A375 (cell line): ENCODE data around the gene ATMIN. TPM values are rescaled to one million over a fixed set of nuclear protein-coding genes. Genes with fewer than 3 reads are reported as not detected.

Experiments used
- small RNA-seq: library from RNA; depleted of rRNA; stranded (forward); fragments of <200 nt; gene quantifications from one replicate; pipeline ENCODE3, GENCODE V24; 2014
- total RNA-seq: library from RNA; depleted of rRNA; stranded (reverse); fragments of >200 nt; shearing (Covaris generic); gene quantifications from 2 replicates; pipeline ENCODE4 v1.2.3, GENCODE V29; 2014; rRNA removed

The ATMIN gene
- 25.5 and 28.9 TPM in 2 replicates for total RNA-seq

GRCh38 chr16:81035398-81035974 lies at the start of gene ATMIN:
Gene ATMIN, plus strand, starts transcription at chr16:81035842. Its CDS starts 29 bp downstream, at chr16:81035871.

GRCh38 chr16:81006813-81007695 lies 28.6 kb upstream of the ATMIN start, which contains the start of the genes CENPN and CMC2:
Gene CENPN, plus strand, starts transcription at chr16:81007214. Its CDS starts 4,726 bp downstream, at chr16:81011940.
Gene CMC2, minus strand, starts transcription at chr16:81006885. Its CDS starts 9,491 bp downstream, at chr16:80997394.

DNA sequence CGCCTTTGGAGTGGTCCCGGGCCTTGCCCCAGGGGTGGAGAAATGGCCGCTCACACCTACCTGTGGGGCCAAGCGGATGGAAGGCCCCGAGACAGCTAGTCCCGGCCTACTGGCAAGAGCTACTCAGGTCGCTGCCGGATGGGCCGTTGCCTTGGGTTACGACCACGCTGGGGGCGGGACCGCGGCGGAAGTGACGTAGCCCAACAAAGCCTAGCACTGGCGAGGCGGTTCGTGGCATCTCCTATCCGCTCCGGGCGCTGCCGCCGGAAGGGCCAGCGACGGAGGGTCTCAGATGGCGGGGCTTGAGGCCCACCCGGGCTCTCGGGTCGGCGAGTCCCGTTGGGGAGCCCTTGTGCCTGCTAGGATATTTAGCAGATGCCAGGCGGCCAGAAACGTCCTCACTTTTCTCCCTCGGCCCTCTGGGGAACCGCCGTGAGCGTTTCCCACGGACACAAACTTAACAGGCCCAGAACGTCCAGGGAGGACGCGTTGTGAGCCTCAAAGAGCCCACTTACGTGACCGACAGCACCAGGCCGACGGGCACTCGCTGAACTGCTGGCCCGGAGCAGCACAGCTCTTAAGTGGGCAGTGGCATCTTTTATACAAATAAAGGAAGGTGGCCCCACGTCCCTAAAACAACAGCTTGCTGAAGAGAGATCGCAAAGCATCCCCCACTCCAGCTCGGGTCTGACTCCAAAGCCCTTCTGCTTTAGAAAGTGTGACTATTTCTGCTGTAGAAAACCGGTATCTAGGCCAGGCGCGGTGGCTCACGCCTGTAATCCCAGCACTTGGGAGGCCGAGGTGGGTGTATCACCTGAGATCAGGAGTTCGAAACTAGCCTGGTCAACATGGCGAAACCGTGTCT lies 41.7 kb downstream of the ATMIN start, which contains the start of gene C16orf46:
Gene C16orf46 (minus strand): TSS at position 163 of the 865 bp plus-strand sequence. CDS start 13,283 bp downstream, outside the sequence.

DNA sequence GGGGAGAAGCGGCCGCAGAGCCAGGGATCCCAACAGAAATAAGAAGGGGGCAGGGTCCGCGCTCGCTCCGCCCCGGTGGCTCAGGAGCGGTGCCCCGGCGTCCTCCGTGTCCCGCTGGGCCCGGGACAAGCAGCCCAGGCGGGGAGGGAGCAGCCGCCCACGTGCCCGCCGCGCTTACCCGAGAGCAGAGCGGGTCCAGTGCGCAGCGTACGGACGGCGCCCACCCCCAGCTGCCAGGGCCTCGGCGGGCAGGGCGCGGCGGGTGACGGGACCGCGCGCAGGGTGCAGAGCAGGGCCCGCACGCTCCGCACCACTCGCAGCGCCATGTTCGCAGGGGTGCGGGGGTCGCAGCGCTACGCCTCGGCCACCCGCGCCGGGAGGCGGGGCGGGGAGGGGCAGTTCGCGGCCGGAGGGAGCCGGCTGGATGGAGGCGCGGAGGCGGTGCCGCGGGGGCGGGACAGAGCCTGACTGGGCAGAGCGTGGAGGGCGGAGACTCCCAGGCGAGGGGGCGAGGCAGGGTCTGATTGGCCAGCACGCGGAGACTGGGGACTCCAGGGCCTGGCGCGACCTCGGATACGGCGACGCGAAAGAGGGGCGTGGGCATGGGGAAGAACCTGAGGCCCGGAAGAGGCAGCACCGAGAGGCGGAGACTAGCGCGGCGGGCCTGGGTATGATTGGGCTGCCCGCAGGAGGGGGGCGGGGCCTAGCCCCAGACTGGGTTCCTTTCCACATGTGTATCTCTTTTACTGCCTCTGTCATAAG lies 60.5 kb downstream of the ATMIN start, which contains the start of gene GCSH:
Gene GCSH (minus strand): TSS at position 443 of the 762 bp plus-strand sequence. CDS start 117 bp downstream, at position 326.

Small RNA genes lying within 50 kb of the gene (small RNA-seq; reads per million reads assigned to genes)
- not detected for gene AC092718.3

Other genes with a start within 250 kb of the ATMIN start
- 6.0 and 6.2 TPM in 2 replicates for gene CDYL2, start 231.2 kb upstream of the ATMIN start, total RNA-seq
- 64.6 and 80.4 TPM in 2 replicates for gene CMC2, start 29.0 kb upstream of the ATMIN start, total RNA-seq
- gene CENPN, start 28.6 kb upstream of the ATMIN start, total RNA-seq, result 107 and 158 TPM in 2 replicates
- gene C16orf46, start 41.4 kb downstream of the ATMIN start, total RNA-seq, result 0.96 and 1.2 TPM in 2 replicates
- 34.7 and 42.4 TPM in 2 replicates for gene GCSH, start 60.6 kb downstream of the ATMIN start, total RNA-seq
- 0.37 TPM in 1 of 2 replicates, not detected in the other for gene BCO1, start 202.8 kb downstream of the ATMIN start, total RNA-seq